A549 treated with GW870086 at 1 μM for 4 hours (cell line): Measurements from ENCODE around the gene CCSAP. TPM values are rescaled to one million over a fixed set of nuclear protein-coding genes. Genes with fewer than 3 reads are reported as not detected.

Experiments
- total RNA-seq: library from RNA; stranded (reverse); fragments of 200-300 nt; extraction: Qiagen RNA extraction; gene quantifications from 5 replicates; pipeline ENCODE4 v1.2.3, GENCODE V29; 2022; ENCODE audit warnings: low read depth

Gene CCSAP
- total RNA-seq, result 4.5 to 6.9 TPM (median 5.8 TPM) in 5 replicates

GRCh38 chr1:229342656-229343569 is at the start of gene CCSAP:
Gene CCSAP, minus strand, starts transcription at chr1:229343047. Its CDS starts 582 bp downstream, at chr1:229342465.

Other genes with a start within 250 kb of the CCSAP start
- gene RAB4A, start 71.9 kb downstream of the CCSAP start, total RNA-seq, result 48.4 to 58.5 TPM (median 54.8 TPM) in 5 replicates
- gene ACTA1, start 91.0 kb upstream of the CCSAP start, total RNA-seq, result 0.15 to 0.26 TPM in 2 of 5 replicates, not detected in the others
- 15.9 to 24.7 TPM (median 20.8 TPM) in 5 replicates for gene NUP133, start 165.3 kb upstream of the CCSAP start, total RNA-seq
- gene ABCB10, start 215.7 kb upstream of the CCSAP start, total RNA-seq, result 13.2 to 21.7 TPM (median 17.9 TPM) in 5 replicates